Activated effector memory CD4-positive, alpha-beta T cell treated with Interleukin-2 at 50 U/mL for 16 hours (primary cell): ENCODE data around the gene LIPK.
"Not testable (repeated sequence)": the region's sequence is repeated elsewhere in the genome, so short reads cannot be mapped to it uniquely, and the experiment has no call there.

Source experiments
- DNase-seq: peaks from one replicate; pipeline ENCODE4 v3.0.0-alpha.2; 2020

Gene LIPK

GRCh38 chr10:88721392-88721791, 15.3 kb downstream of the LIPK start:
- no peak for DNase-seq

- no peak for DNase-seq
Observed at GRCh38 chr10:88725798-88726197, 19.7 kb downstream of the LIPK start.

- no peak for DNase-seq
Observed at GRCh38 chr10:88728107-88728763, 22.2 kb downstream of the LIPK start.

- DNase-seq: no peak
Observed at GRCh38 chr10:88730864-88731263, 24.8 kb downstream of the LIPK start.

GRCh38 chr10:88731296-88731695, 25.2 kb downstream of the LIPK start:
- DNase-seq: no peak

- DNase-seq: no peak
Observed at GRCh38 chr10:88733215-88733614, 27.2 kb downstream of the LIPK start.

- no peak for DNase-seq
Observed at GRCh38 chr10:88735661-88736060, 29.6 kb downstream of the LIPK start.

GRCh38 chr10:88741921-88742320, 35.9 kb downstream of the LIPK start:
- not testable (repeated sequence) for DNase-seq

- DNase-seq: no peak
Observed at GRCh38 chr10:88742448-88742847, 36.4 kb downstream of the LIPK start.

- DNase-seq: no peak
Observed at GRCh38 chr10:88744002-88744401, 38.0 kb downstream of the LIPK start.

GRCh38 chr10:88745633-88746032, 39.6 kb downstream of the LIPK start:
- no peak for DNase-seq

- no peak for DNase-seq
Observed at GRCh38 chr10:88754287-88754686, 48.2 kb downstream of the LIPK start.

GRCh38 chr10:88755753-88756152, 49.7 kb downstream of the LIPK start:
- DNase-seq: no peak

- DNase-seq: no peak
Observed at GRCh38 chr10:88756660-88757059, 50.6 kb downstream of the LIPK start.

- DNase-seq: no peak
Observed at GRCh38 chr10:88759366-88760101, 53.5 kb downstream of the LIPK start, which contains the start of gene LIPN. Gene LIPN (plus strand): TSS chr10:88760020. CDS start chr10:88761406, 1,386 bp downstream.

GRCh38 chr10:88762906-88763305, 56.9 kb downstream of the LIPK start:
- no peak for DNase-seq

- DNase-seq: no peak
Observed at GRCh38 chr10:88763441-88763840, 57.4 kb downstream of the LIPK start.

- no peak for DNase-seq
Observed at GRCh38 chr10:88764110-88764509, 58.1 kb downstream of the LIPK start.

GRCh38 chr10:88765816-88766215, 59.8 kb downstream of the LIPK start:
- no peak for DNase-seq

- DNase-seq: no peak
Observed at GRCh38 chr10:88769384-88769783, 63.3 kb downstream of the LIPK start.

GRCh38 chr10:88781206-88781605, 75.2 kb downstream of the LIPK start:
- DNase-seq: no peak

- DNase-seq: no peak
Observed at GRCh38 chr10:88782222-88782621, 76.2 kb downstream of the LIPK start.

GRCh38 chr10:88783724-88784123, 77.7 kb downstream of the LIPK start:
- no peak for DNase-seq

GRCh38 chr10:88786032-88786770, 80.2 kb downstream of the LIPK start:
- DNase-seq: no peak
